GM19324 (cell line): Measurements from ENCODE around the gene SBNO2.

Experiments used
- ATAC-seq: cut with Tn5 transposase; IDR thresholded peaks from one replicate; pipeline ENCODE4 v1.9.1; 2021; ENCODE audit warnings: mild to moderate bottlenecking, moderate library complexity; ENCODE audit not compliant: unreplicated experiment, low FRiP score

Gene SBNO2

DNA sequence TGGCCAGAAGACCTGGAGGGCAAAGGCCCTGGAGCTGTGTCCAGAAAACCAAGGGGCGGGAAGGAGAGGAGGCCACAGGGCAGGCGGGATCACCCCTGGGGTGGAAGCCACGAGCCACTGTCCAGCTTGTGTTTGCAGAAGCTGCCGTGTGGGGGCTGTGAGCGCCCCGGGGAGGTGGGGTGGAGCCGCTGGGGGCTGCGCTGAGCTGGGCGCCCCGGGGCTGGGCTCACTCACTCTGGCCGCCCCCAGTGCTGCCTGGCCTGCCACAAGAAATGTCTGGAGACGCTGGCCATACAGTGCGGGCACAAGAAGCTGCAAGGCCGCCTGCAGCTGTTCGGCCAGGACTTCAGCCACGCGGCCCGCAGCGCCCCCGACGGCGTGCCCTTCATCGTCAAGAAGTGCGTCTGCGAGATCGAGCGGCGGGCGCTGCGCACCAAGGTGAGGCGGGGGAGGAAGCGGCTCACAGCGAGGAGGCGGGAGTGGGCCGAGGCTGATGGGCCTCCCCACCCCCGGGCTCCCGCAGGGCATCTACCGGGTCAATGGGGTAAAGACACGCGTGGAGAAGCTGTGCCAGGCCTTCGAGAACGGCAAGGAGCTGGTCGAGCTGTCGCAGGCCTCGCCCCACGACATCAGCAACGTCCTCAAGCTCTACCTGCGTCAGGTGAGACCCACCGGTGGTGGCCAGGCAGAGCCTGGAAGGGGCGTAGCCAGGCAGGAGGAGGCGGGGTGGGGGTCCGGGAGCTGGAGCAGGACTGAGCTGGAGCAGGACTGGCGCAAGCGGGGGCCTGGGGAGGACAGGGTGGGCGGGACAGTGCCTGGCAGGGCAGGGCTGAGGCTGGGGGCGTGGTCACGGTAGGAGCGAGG, 92.5 kb downstream of the SBNO2 start:
- ATAC-seq: no peak

DNA sequence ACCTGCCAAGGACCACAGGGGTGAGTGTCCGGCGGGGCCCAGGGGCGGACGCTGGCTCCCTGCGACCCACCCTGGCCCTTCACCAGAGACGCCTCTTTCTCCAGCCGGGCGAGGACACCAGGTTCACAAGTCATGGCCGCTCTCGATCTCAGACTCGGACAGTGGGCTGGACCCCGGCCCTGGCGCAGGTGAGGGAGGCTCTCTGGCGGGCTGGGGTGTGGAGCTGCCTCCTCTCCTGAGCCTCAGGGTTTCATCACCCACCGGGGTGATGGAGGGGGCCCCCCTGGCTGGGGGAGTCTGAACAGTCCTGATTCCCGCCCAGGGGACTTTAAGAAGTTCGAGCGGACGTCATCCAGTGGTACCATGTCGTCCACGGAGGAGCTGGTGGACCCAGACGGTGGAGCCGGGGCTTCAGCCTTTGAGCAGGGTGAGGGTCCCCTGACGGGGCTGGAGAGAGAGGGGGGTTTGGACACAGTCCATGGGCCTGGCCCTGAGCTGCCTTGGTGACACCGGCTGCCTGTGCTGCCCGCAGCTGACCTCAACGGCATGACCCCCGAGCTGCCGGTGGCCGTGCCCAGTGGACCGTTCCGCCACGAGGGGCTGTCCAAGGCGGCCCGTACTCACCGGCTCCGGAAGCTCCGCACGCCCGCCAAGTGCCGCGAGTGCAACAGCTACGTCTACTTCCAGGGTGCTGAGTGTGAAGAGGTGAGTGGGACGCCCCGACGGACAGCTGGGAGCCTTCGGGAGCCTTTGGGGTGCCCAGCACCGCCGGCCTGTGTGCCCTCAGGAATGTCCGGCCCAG, 93.5 kb downstream of the SBNO2 start:
- no peak for ATAC-seq

DNA sequence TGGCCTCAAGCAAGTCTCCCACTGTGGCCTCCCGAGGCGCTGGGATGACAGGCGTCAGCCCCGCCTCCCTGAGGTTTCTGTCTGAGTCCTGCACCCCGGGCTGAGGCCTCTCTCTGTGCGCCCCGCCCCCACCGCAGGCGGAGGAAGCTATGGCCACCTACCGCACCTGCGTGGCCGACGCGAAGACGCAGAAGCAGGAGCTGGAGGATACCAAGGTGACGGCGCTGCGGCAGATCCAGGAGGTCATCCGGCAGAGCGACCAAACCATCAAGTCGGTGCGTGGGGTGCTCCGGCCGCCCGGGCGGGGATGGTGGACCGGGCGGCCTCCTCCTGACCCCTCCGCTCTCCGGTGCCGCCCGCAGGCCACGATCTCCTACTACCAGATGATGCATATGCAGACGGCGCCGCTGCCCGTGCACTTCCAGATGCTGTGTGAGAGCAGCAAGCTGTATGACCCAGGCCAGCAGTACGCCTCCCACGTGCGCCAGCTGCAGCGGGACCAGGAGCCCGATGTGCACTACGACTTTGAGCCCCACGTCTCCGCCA, 94.4 kb downstream of the SBNO2 start:
- no peak for ATAC-seq

DNA sequence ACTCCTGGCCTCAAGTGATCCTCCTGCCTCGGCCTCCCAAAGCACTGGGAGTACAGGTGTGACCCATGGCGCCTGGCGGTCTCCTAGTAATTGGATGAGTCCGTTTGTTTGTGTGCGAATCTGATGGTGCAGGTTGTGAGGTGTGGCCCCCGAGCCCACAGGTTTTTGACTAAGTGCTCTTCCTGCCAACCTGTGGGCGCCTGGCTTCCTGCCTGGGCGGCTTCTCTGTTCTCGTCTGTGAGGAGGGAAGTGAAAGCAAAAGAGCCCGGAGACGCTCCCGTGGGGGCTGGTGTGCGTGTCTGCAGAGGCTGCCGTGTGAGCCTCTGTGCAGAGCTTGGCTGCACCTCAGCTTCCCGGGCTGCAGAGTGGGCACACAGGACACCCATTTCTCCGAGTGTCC, 97.1 kb downstream of the SBNO2 start:
- ATAC-seq: peak; percentile 60

DNA sequence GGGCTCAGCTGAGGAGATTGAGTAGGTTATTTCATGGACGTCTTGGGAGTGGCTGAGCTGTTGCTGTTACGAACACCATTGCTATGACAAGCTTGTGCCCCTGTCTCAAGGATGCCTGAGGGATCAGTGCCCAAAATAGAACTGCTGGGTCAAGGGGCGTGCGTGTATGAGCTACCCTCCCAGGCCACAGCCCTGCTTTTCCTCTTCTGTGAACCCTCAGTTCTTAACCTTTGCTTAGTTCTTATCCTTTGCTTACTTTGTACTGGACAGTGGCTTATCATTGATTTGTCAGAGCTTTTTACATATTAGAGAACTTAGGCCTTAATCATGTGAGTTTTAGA, 98.1 kb downstream of the SBNO2 start:
- ATAC-seq: no peak

DNA sequence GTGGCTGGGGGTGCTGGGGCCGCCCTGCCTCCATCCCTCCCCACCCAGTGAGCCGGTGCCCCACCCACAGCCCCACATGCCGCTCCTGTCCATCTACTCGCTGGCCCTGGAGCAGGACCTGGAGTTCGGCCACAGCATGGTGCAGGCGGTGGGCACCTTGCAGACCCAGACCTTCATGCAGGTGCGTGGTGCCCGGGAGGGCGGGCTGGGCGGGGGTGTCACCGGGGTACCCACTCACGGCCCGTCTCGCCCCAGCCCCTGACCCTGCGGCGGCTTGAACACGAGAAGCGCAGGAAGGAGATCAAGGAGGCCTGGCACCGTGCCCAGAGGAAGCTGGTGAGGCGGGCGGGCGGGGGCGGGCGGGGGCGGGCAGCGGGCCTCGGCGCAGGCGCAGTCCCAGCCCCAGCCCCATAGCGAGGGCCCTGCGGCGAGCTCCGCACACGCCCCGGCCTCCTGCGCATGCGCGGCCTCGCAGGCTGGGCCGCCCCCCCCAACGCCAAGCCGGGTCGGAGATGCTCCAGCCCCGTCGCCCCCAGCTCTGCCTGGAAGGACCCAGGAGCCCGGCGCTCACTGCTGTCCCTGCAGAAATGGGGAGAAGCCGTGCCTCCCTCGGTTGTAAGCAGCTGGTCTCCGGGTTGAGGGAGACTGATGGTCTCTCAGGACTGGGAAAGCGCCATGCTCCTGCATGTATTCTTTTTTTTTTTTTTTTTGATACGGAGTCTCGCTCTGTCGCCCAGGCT, 99.4 kb downstream of the SBNO2 start:
- peak; percentile 57 for ATAC-seq

DNA sequence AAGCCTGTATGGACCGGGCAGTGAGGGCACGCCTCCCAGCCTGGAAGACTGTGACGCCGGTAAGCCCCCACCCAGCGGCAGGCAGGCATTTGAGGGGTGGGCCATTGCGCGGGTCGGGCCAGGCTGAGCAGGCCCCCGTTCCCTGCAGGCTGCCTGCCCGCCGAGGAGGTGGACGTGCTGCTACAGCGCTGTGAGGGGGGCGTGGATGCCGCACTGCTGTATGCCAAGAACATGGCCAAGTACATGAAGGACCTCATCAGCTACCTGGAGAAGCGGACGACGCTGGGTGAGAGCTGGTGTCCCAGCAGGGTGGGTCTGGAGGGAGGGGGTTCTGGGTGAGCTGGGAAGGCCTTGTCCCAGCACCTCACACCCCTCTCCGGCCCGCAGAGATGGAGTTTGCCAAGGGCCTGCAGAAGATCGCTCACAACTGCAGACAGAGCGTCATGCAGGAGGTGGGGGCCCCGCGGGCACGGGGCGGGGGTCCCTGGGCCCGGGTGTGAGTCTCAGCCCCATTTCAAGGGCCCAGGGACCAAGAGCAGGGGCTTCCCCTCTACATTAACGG, 100.0 kb downstream of the SBNO2 start:
- ATAC-seq: no peak

DNA sequence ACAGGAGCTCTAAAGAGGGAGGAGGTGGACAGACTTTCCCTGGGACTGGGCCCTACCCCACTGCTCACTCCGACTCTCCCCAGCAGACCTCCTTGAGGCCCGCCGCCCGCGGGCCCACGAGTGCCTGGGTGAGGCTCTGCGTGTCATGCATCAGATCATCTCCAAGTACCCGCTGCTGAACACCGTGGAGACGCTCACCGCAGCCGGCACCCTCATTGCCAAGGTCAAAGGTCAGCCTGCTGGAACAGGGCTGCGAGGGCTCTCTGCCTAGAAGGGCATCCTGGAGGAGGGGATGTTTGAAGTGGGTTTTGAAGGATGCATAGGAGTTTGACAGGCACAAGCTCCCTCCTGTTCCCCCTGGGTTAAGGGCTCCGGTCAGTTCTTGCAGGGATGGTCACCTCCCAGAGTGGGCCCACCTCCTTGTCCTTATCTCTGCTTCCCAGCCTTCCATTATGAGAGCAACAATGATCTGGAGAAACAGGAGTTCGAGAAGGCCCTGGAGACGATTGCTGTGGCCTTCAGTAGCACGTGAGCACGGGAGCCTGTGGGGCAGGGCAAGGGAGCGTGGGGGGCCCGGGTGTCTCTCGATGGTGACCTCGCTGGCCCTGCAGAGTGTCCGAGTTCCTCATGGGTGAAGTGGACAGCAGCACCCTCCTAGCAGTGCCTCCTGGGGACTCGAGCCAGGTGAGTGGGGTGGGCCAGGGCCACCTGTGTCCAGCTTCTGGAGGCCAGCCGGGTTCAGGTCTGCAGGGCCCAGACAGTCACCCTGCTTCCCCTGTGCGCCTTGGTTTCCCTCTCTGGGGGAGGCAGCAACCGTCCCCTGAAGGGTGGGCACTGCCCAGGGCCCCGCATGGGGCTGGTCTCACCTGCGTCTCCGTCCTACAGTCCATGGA, 100.8 kb downstream of the SBNO2 start:
- no peak for ATAC-seq

DNA sequence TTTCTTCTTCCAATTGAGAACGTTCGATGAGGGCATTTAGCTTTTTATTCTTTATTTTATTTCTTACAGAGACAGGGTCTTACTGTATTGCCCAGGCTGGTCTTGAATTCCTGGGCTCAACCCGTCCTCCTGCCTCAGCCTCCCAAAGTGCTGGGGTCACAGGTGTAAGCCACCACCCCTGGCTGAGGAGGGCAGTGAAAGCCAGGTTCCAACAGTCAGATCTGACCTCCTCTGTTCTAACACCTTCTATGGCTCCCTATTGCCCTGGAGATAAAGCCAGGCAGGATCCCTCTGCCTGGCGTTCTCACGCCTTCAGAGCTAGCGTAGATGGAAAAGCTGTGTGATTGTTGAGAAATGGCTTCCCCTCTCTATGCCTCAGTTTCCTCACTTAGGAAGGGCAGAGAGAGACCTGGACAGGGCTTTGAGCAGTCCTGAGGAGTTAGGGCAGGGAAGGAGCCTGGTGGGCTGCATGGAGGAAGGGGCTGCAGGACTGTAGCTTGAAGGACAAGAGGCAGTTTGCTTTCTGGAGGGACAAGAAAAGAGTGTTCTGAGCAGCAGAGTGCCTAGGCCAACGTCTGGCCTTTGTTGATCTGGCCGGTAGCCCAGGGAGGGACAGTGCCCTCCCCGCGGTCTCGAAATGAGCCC, 101.6 kb downstream of the SBNO2 start:
- no peak for ATAC-seq

DNA sequence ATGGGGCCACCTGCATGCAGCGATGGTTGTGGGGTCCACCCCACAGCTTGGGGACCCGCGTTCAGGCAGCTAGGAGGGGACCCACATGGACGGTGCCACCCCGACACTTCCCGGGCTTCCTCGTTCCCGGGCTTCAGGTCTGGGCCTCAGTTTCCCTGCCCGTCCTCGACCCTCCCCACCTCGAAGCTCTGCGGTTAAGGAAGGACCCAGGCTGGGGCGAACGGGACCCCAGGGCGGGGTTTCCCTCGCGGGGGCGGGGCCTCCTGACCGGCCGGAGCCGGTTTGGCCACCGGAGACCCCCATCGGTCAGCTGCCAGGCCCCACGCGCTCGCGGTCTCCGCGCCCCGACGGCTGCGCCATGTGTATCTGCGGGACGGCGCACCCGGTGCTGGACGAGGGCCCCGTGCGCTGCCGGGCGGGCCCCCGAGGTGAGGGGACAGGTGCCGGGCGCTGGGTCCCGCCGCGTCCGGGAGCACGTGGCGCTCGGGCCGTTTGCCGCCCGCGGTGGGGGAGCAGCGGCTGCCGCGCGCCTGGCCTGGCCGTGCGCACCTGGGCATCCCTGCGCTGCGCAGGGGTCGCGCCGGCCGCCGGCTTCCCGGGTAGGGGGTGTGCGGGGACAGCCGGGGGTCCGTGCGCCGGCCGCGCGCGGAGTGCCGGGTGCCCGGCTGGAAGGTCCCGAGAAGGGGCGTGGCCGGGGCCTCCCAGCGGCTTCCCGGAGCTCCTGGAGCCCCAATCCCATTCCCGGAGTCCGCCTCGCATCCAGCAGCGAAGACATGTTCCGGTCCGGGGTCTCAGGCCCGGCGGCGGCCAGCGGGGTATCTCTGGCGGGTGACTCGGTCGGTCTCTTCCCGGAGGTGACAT, 102.9 kb downstream of the SBNO2 start:
- no peak for ATAC-seq

DNA sequence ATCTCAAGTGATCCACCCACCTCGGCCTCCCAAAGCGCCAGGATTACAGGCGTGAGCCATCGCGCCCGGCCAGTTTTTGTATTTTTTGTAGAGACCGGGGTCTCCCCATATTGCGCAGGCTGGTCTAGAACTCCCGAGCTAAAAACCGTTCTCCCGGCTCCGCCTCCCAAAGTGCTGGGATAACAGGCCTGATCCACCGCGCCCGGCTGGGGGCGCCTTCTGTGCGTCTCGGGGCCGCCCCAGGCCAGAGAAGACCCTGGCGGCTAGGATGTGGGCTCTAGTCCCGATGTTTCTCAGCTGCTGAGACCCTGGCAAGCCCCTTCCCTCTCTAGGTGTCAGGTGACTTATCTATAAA, 103.5 kb downstream of the SBNO2 start:
- ATAC-seq: no peak

DNA sequence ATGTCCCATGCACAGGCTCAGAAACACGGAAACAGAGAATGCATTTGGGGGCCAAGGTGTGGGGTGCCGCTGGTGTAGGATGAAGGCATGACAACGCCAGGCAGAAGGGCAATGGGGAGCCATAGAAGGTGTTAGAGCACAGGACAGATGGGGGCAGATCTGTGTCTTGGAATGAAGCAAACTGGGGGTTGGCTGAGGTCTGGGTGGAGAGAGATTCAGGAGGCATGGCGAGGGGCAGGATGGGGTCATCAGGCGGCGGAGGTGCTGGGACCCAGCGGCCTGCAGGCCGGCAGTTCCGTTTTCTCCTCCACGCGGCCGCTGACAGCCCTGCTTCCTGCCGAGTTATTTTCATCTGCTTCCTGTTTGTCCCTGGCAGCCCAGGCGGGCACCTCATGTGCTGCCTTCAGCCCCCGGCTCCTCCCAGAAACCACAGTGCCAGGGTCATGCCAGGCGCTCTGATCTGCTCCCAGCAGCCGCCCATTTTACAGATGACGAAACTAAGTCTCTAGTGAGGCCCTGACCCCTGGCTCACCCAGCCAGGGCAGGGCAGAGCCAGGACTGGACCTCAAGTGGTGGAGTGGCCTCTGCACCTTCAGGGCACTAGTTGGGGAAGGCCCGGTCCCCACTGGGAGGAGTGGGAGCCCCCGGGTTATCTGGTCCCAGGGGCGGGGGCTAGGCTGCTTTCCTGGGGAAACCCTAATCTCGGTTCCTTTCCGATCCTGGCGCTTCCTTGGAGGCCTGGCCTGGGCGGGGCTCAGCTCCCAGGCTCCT, 104.9 kb downstream of the SBNO2 start:
- no peak for ATAC-seq

DNA sequence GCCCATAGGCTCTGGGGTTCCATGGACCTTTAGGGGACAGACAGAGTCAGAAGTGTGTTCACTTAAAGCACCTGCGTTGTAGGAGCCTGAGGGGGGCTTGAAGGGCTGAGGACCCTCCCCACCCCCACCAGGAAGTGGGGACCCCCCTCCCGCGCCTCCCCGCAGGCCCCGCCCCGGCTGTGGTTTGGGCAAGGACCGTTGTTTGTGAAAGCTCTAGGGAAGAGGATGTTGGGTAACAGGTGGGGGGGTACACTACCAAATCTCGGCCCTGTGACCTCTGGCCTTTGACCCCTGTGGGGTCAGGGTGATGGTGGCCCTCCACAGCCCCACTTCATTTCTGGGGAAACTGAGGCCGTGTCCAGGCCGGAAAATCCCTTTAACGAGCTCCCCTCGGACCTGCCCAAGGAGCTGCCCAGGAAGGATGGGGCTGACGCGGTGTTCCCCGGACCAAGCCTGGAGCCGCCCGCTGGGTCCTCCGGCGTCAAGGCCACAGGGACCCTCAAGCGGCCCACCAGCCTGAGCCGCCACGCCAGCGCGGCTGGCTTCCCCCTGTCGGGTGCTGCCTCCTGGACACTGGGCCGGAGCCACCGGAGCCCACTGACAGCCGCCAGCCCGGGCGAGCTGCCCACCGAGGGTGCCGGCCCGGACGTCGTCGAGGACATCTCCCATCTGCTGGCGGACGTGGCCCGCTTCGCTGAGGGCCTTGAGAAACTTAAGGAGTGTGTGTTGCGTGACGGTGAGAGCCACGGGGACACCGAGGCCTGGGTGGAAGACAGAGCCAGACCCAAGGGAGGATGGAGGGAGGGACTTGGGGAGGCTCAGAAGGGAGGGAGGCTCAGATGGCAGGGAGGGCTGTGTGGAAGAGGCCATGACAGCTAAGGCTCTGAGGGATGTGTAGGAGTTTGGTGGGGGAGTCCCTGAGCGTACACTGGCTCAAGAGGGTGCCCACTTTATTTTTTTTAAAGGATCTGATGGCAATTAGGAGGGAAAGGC, 105.8 kb downstream of the SBNO2 start:
- ATAC-seq: no peak

DNA sequence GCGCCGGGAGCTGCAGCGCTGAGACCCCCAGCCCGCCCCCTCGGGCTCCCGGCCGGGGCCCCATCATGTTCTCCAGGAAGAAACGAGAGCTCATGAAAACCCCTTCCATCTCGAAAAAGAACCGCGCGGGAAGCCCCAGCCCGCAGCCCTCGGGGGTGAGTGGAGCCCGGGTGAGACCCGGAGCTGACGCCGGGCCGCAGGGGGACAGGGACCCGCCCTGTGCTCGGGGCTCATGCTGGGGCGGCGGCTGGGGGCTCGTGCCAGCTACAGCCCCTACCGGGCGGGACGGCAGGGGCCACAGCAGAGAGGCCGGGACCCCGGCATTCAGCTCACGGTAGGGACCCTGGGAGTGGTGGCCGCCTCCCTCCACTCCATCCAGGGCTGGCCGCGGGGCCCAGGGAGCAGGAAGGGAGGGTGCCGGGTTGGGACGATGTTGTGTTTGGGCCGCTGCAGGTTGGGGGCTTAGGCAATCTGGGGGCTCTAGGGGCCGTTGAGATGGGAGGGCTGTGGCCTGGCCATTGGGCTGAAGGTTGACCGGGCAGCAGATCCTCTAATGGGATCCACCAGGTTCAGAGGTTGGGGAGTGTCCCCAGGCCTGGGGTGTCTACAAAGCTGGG, 106.6 kb downstream of the SBNO2 start:
- ATAC-seq: peak; percentile 17

DNA sequence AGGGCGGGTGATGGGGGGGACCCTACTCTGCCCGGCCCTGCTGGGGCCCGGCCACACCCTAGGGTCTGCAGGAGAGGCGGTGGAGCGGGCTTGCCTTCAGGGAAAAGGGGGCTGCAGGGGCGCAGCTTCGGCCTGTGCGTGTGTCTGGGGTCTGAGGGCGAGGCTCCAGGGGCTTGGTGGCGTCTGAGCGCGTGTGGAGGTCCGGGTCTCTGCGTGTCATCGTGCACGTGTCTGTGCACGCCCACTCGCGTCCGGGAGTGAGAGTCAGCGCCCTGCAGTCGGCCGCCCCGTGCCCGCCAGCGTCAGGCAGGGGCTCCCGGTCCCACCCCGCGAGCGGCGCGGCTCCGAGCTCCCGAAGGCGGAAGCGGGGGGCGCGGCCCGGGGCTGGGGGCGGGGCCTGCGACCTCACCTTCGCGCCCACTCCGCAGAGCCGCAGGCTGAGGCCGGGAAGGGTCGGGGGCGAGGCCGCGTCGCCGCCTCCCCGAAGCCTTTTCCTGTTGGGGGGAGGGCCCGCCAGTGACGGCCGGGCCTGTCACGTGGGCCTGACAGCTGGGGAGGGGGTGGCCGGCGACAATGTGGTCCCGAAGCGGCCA, 107.2 kb downstream of the SBNO2 start, which contains the start of gene ARHGAP45:
Gene ARHGAP45, plus strand, starts transcription at position 420 of the 593 bp plus-strand sequence. CDS start 239 bp downstream, outside the sequence.
- peak; percentile 47 for ATAC-seq
